UCSD-AML1 (cell line): ENCODE measurements around the gene DPM2.

Experiments
- DNase-seq: peaks from one replicate; lab custom pipeline; 2025; ENCODE audit not compliant: unreplicated experiment; lab: John Stamatoyannopoulos, UW

DPM2 gene, protein sequence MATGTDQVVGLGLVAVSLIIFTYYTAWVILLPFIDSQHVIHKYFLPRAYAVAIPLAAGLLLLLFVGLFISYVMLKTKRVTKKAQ

DNA sequence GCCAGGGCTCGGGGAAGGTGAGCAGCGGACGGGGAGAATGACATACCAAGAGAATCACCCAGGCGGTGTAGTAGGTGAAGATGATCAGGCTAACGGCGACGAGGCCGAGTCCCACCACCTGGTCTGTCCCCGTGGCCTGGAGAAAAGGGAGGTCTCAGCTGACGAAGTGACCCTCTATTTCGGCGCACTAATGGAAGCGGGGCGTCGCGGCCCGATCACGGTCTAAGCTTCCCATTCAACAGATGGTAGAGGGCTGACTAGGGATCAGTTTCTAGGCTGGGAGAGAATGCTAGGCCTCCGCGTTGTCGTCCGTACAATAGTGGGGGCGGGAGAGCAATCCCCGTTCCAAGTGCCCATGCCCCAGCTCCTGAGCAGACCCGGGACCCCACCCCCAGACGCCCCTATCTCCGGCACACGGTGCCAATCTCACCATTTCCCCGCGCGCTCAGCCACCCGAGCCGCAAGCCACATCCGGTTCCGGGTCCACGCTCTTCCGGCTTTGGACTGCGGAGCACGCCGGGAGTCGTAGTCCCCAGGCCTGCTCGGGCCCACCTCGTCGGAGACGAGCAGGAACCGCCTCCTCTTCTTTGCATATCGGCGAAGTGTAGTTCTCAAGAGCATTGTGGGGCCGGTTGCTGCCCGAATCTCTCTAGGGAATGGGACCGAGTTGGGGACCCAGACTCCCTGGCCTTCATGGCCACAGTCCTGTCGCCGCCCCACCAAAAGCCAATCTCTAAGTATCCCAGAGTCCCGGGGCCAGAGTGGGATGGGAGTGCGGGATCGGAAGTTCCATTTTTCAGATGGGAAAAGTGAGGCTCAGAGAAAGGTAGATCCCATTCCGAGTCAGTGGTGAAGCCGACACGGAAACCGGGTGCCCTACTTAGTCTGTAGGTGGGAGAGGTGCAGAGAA is at the start of gene DPM2:
DPM2 (minus strand) TSS at position 467 of the 910 bp plus-strand sequence; CDS start at position 433, 34 bp downstream.
- DNase-seq, result peak; percentile 88

DNA sequence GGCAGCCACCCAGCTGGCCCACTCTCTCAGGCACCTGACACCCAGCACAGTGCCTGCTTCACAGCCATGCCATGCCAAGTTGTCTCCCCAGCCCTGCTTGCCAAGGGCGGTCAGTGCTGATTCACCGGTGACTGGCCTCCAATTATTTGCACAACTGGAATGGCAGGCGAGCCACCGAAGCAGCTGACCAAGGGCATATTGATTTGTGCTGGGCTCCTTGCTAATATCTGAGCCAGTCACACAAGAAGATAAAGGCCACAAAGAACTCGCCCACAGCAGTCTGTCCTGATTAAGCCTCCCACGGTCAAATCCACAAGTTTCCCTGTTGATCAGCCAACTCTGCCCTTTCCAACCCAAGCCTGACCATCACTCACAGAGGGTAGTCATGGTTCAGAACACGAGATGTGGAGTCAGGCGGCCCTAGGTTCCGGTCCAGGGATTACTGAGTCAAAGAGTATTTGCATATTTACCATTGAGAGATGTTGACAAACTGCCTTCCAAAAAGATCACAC is 49.5 kb upstream of the DPM2 start:
- DNase-seq, result no peak

DNA sequence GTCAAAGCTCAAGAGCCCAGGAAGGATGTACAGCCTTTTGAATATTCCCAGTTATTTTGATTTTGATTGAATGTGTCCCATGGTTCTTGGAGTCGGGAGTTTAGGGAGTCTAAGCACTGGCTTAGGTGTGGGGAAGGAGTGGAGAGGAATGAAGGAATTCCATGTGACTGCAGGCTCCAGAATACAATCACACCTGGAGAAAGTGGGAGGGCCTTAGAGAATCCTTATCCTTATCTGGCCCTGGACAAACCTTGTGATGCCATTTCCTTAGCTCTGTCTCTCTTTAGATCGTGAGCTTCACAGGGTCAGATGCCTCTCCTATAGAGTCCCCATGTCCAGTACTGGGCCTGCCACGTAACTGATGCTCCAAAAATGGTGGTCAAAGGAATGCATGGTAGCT is 47.4 kb upstream of the DPM2 start:
- no peak for DNase-seq

DNA sequence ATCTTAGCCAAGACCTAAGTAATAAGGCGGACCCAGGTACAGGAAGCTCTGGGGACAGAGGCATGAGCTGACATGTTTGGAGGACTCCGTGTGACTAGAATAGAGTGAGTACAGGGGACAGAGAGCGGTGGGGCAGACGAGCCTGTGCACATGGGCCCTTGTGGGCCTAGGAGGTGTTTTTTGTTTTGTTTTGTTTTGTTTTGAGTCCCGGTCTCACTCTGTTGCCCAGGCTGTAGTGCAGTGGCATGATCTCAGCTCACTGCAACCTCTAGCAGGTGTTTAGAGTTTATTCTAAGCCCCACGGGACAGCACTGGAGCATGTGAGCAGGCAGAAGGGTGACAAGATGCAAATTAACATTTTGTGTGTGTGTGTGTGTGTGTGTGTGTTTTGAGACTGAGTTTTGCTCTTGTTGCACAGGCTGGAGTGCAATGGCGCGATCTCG is 46.2 kb upstream of the DPM2 start:
- no peak for DNase-seq

DNA sequence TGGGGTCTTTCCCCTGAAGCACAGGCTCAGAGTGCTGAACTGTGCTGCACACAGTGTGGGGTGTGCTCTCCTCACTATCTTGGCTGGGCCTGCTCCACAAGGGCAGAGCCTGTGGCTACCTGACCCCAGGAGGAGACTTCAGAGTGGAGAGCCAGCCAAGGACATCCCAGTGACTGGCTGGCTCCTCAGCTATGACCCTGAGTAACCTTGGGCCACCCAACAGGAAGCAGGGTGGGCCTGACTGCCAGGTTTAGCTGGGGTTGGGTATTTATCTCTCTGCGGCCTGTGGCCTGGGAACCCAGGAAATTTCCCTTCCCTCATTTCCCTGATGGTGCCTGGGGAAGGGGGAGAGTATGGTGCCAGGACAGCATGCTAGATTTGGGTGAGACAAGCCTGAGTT is 45.3 kb upstream of the DPM2 start:
- DNase-seq, result no peak

DNA sequence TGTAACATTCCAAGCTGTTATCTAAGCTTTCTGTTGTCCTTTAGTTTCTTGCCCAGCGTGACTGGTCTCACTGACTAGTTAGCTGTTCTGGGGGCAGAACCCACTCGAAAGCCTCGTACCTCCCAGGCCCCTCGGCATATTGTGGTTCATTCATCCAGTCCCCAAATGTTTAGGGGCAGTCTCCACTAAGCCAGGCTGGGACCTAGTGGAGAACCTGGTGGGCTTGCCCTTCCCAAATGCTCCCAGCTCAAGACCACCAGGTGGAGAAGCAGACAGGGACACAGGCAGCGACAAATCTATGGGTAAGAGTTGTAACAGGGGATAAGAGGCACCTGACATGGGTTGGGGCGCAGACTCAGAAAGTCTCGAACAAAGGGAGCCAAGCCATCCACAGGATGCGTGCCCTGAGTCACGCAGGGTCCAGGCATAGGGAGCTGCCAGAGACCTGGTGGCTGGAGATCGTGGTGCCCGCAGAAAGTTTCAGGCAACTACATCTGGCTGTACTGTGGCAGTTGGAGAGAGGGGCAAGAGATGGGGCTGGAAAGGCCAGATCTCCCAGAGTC is 44.0 kb upstream of the DPM2 start:
- no peak for DNase-seq

DNA sequence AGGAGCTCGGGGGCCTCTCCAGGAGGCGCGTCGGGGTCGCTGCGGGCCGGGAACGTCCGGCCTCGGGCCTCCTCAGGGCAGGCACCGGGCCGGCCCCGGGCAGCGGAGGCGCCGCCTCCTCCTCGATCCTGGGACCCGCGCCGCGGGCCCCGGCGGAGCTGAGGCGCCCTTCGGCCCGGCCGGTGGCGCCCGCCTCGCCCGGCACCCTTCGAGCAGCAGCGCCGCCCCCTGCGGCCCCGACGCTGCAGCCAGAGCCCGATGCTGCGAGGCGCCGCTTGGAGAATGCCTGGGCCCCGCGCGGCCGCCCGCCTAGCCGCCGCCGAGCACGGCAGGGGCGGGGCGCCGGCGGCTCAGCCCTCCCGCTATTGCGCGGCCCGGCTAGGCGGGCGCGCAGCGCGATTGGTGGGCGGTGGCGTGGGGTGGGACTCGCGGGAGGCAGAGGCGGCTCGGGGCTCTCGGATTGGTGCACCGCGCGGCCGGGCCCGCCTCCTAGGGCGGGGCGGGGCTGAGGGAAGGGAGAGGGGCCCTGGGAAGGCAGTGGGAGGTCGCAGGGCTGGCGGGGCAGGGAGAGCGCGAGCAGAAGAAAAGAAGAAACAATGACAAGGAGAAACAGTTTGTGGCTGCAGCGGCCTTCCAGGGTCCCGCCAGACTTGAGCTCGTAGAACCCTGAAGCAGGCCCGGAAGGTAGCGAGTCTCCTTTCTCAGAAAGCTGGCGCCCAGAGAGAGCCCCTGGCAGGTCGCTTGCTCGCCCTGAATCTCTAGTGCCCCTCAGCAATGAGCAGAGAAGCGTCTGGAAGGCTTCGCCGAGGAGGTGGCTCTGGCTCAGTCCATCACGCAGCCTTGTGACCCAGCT is 43.3 kb upstream of the DPM2 start, which contains the start of gene EEIG1:
EEIG1 (minus strand) TSS at position 284 of the 853 bp plus-strand sequence. CDS start 852 bp downstream, outside the sequence.
- DNase-seq, result peak; percentile 96

DNA sequence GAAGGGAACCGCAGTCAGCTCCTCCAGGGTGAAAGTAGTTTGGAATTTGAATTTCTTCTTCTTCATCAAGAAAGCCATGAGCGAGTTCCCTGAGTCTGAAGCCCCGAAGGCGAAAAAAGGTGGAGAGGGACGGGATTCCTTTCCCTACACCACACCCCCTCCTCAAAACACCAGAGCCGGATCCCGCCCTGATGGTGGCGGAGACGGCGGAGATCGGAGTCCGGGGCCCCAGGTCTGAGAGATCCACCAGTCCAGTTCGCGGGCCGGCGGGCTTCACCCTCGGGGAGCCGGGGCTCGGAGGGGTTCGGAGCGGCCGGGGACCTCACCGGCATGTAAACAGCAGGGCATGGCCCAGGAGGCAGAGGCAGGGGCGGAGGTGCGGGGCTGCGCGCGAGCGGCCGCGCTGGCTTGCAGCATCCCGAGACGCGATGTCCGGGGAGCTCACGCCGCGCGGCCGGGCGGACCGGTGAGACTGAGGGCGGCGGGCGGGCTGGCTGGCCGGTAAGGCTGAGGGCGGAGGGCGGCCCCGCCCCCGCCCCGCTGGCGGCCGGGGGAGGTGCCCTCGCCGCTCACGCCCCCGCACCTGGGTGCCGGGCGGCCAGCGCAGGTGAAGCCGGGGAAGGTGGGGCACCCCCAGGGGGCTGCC is 42.5 kb upstream of the DPM2 start:
- DNase-seq, result no peak

DNA sequence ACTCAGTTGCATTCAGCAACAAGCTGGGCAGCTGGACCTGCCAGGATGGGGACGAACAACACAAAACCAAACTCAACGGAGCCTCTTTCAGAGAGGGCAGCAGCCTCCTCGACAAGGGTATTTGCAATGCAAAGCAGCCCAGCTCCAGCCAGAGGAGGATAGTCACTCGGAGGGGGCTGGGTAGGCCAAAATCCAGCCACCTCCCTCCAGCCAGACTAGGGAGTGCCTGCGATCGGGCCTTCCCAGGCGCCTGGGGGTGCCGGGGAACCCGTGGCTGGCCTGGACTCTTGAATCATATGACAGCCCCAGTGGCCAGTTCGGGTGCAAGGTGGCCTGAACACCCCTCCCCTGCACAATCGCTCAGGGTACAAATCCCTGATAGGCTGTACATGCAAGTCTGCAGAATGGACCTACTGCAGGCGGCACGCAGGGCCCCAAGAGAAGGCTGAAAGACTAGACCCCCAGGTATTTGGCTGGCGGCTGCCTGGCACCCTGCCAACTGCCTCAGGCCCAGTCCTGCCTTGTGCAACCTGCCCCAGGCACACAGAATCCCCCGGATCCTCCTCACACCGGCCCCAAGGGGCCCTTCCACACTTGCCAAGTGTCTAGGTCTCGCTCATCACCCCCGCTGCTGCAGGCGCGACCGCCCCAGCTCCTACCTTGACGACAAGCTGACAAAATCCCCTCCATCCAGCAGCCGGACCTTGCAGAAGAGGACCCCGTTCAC is 41.8 kb upstream of the DPM2 start:
- no peak for DNase-seq

DNA sequence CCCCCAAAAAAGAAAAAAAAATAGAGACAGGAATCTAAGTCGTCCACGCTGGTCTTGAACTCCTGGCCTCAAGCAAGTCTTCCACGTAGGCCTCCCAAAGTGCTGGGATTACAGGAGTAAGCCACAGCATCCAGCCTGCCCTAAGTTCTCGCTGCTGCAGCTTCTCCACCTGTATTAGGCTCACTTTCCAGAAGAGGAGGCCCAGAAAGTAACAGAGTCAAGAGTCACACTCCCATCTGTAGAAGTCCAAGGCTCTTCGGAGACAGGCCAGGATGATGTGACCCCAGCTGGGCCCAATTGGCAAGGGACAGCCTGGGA is 41.3 kb upstream of the DPM2 start:
- DNase-seq, result no peak

DNA sequence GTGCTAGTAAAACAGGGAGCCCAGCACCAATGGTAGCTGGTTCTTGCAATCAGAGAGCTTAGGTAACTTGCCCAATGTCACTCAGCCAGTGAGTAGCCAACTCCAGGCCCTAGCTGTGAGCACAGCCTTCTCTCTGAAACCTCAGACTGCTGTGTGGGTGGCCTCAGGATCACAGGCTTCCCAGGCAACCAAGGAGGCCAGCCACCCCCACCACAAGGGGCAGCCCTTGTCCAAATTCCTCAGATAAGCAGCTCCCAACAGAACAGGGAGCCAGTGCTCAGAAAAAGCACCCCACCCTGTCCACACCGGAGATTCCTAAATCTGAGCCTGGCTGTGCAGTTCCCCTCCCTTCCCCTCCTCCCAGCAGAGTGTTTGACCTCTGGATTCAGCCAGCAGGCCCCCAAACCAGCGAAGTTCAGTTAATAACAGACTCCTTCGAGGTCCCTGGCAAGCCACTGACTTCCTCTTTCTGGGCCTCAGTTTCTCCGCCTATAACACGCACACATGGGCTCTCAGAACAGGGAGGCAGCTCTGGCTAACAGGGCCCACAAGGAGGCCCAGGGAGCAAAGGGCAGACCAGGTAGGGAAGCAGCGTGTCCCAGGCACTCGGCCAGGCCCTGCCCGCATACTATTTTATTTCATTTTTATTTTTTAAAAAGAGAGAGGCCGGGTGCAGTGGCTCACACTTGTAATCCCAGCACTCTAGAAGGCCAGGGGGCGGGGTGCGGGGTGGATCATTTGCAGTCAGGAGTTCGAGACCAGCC is 40.4 kb upstream of the DPM2 start:
- no peak for DNase-seq

DNA sequence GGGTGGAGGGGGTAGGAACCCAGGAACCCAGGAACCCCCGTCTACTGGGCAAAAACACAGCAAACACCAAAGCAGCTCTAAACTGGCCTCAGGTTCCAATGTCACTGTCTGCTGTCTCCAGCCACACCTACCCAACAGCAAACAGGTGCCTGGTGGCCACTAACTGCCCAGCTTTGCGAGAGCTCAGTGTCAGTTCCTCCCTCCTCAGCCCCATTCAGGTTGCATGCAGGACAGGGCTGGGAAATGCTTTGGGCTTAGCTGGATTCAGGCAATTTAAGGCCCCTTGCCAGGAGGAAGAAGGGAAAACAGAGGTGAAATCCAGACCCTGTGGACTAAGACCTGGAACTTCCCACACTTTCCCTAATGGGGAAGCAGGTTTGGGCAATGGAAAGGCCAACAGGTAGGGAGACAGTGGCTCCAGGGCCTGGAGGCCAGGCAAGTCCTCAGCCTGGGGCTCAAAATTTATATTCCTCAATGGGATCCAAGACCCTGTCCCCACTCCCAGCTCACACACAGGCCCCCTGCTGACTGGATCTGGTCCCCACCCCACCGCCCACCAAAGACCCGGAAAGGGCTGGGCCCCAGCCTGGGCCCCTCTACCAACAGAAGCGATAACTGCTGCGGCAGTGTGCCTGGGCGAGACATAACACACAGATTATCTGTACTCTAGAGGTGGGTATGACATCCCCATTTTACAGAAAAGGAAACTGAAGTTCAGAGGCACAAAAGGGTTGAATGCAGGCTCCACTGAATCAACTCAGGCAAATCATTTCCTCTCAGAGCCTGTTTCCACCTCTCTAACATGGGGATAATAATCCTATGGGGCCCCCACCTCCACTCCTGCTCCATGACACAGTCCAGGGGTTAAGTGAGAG is 39.6 kb upstream of the DPM2 start:
- DNase-seq, result no peak

DNA sequence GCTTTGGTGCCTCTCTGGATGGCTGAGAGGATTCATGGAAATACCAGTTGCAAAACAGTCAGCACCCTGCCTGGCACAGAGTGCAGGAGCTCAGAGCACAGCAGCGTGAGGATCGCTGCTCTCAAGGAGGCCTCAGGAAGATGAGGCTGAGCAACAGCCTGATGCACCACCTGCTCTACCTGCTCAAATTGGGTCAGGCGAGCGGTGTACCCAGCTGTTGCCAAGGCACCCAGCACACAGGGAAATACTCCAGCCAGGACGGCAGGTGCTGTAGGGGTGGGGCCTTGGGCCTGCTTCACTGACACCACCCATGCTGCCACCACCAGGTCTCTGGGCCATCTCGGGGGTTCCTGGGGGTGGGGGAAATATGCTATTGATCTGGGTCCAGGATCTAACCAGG is 38.8 kb upstream of the DPM2 start:
- DNase-seq, result no peak

DNA sequence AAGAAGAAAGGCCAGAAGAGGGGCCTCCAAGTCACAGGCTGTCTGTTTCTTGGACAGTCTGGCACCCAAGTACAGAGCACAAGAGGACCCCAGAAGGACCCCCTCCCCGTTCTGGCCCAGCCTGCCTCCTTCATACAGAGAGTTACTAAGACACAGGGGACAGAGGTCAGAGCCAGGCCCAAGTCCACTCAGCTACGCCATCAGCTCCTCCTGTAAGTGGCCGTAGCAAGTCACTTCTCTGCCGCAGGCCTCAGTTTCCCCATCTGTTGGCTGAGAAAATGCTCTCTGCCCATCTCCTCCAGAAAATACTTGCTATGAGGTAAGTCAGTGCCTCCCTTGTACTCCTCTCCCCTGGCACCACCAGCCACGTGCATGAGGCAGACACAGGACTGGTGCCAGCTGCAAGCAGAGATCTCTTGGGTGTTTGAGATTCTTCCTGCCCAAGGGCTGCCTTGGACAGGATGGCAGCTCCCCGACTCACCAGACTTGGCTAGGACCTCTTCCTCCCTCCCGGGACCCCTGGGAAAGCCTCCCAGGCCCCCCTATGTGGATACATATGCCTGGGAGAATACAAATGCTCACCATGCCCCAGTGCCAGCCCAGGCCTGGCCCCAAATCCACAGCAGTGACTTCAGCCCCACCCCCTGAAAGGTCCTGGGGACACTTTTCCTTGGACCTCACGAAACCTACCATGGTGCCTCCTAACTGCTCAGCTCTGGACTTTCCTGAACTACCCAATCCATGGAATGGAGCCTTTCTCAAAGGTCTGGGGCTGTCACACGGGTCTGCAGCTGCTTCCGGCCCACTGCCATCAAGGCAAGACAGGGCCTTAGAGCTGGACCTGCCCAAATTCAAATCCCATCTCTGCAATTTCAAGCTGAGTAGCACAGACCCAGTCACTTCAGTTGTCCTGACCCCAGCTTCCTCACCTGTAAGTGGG is 38.0 kb upstream of the DPM2 start:
- DNase-seq, result no peak

DNA sequence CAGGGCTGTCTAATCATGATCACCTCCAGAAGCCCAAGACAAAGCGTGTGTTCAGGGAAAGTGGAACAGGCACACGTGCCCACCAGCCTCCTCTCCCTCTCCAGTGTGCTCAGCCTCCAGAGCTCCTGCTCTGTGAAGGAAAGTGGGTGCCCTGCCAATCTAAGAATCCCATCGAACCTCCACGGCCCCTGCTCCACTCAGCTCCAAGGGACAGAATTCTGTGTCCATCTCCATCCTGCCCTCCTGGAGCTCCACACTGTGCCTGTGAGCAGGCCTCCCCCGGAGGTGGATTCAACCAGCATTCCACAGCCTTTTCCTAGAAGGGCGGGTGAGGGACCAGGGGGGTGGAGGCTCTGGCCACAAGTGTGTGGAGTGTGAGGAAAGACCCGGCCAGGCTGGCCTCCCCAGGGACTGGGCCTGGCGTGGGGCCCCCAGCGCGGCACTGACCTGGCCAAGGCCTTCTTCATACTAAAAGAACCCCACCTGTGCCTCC is 37.2 kb upstream of the DPM2 start:
- no peak for DNase-seq

DNA sequence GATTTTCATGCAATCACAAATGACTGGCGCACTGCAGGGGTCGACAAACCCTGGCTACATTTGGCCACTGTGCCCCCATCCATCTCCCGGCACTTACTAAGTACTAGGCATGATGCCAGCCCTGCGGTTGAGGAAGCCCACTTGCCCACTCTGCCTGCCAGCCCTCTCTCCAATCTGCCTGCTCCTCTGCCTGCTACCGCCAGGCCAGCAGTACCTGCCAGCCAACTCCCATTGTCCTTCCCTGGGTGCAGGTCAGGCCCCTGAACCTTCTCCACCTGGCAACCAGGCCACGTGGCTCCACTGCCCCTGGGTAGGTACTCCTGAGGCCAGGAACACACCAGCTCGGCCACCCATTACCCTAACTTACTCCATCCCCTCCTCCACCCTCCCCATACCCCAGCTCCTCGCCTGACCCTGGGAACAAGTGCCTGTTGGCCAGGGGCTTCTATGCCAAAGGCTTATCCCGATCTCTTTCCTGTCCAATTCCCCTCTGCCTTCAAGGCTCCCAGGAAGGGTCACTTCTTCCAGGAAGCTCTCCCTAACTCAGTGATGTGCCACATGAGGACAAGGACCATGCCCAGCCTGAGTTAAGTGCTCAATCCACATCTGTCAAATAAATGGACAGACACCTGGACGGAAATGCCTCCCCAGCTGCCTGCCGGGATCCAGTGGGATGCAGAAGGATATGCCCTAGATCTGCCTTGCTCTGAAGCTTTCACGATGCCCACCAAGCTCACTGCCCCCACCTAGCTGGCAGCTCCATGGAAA is 36.5 kb upstream of the DPM2 start:
- no peak for DNase-seq
